ENCODE data around the gene CKS2.

Gene CKS2

DNA sequence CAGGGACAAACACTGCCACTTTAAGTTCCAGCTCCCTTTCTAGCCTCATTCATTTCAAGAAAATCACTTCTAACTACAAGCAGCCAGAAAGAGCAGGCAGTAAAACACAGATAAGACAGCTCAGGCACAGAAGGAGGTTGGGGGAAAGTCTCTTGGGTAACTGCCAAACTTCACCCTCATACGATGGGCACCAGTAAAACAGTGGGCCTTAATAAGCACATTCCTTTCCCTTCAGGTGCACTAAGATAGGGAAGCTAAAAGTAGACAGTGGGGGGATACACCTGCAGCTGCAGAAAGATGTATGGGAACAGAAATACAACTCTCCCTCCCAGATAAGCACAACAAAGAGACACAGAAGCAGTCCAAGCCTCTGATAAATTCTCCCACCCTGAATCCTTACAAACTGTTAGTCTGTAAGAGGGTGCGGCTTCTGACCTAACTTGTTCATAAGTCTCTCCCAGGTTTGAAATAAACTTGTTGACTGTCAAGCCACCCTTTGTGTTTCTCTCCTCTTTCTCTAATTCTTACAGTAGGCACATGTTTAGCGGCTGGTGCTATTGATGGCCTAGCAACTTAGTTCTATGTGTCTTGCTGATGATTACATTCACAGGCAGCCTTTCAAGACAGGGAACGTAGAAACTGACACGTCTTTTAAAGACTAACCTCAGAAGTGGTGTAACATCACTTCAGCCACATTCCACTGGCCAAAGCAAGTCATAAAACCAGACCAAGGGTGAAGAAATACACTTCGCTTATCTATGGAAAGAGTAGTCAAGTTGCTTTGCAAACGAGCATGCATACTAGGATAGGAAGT lies 6.8 kb upstream of the CKS2 start:
- no peak overlapping the region for H3K4me3 ChIP-seq (ENCODE audit: low read length)
- no peak for TF ChIP-seq ZNF274 (IDR thresholded peaks at IDR 0.05; ENCODE audit: low read depth, low read length)

DNA sequence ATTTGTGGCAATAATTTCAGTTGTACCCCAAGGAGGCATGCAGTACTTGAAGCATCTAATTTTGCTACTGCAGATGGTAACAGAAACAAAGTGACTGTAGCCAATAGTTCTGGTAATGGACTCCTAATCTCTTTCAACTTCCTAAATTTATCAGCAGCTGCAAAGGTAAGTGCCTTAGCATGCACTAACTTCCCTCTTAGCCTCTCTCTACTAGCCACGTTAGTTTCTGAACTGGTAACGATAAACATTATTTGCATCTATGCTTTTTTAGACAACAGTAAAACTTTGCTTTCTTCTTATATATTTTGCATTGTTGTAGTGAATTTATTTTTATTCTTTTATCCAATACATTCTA lies 6.2 kb upstream of the CKS2 start:
- no peak for TF ChIP-seq ZNF274 (IDR thresholded peaks at IDR 0.05; ENCODE audit: low read depth, low read length)
- no peak overlapping the region for H3K4me3 ChIP-seq (ENCODE audit: low read length)

DNA sequence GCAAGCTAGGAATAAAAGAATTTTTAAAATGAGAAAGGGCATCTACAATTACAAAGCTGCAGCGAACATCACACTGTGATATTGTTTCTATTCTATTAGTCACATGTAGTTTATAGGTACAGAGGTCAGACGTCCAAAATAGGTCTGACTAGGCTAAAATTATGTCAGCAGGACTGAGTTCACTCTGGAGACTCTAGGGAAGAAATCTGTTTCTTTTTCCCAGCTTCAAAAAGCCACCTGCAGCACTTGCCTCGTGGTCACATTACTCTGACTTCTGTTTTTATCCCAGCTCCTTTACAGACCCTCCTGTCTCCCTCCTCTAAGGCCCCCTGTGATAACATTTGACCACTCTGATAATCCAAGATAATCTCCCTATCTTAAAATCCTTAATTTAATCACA lies 5.1 kb upstream of the CKS2 start:
- TF ChIP-seq ZNF274 (IDR thresholded peaks at IDR 0.05; ENCODE audit: low read depth, low read length): no peak
- H3K4me3 ChIP-seq (ENCODE audit: low read length): no peak overlapping the region

DNA sequence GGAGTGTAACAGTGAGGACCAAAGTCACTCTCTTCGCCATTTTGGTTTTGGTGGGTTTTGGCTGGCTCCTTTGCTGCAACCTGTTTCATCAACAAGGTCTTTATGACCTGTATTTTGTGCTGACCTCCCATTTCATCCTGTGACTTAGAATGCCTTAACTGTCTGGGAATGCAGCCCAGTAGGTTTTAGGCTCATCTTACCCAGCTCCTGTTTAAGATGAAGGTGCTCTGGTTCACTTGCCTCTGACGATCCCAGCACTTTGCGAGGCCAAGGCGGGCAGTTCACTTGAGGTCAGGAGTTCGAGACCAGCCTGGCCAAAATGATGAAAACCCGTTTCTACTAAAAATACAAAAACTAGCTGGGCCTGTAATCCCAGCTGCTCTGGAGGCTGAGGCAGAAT lies 1.8 kb upstream of the CKS2 start:
- no peak overlapping the region; the same call in 1 of the 2 replicates for H3K4me3 ChIP-seq (ENCODE audit: low read length)
- no peak for TF ChIP-seq ZNF274 (IDR thresholded peaks at IDR 0.05; ENCODE audit: low read depth, low read length)

DNA sequence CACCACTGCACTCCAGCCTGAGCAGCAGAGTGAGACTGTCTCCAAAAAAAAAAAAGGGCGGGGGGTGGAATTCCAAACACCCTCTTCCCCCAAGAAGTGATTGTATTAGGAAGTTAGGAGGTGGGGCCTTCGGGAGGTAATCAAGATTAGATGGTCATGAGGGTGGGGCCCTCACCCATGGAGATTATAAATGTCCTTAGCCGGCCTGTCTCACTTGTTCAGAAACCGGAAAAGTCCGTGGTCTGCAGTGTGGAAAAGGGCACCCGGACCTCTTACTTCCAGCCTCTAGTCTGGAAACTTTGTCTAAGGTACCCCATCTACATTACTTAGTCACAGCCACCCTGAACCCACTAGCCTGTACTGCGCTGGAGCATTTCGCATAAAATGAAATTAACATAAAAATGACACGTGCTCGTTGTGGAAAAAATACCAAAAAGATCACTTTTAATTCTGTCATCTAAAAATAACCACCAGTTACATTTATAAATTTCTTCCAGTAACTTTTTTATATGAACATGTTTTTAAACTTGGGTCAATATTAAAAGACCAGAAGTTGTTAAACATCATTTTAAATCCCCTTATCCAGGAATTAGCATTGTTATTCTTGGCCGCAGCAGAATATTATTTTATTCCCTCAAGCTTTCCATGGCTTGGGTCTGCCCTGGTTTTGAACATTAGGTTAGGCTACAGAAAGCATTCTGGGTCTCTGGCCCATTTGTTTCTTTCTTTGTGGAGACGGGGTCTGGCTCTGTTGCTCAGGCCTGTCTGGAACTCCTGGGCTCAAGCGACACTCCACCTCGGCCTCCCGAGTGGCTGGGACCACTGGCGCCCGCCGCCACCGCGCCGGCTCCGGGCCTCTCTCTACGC lies 1.2 kb upstream of the CKS2 start:
- peak overlapping the region; percentile 97 for H3K4me3 ChIP-seq (ENCODE audit: low read length)
- TF ChIP-seq ZNF274 (IDR thresholded peaks at IDR 0.05; ENCODE audit: low read depth, low read length): no peak

DNA sequence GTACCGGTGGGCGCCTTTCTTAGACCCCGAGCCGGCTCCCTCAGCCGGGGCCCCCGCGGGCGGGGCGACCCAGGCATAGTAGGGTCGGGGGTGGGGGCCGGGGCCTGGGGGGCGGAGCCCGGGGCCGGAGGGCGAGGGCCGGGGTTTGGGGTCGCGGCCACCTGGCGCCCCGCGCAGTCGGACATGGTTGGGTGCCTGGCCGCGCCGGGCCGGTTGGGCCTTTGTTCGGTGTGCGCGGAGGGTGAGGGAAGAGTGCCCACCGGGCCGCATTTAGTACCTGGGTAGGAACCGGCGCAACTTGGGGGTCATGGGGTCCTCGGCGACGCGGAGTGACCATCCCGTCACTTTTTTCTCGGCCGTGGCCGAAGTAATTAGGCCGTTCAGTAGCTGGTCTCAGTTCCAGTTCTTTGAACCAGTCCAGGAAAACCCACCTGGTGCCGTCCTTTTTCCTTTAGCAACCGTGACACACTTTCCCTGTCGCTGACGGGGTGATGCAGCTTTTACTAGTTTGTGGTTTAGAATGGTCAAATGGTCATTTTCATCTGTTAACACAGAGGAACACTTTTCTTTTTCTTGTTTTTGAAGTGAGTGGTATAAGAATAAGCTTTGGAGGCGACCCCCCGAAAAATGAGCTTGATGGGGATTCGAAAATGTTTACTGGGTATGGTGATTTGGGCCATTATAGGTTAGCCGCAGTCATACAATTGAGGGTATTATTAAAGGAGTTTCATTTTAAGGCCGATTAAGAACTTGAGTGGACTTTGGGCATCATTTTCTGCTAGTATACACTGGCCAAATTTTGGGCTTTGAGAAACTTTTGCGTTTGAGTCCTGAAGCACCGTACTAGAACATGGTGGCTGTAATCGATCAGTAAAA lies 589 bp downstream of the CKS2 start:
- H3K4me3 ChIP-seq (ENCODE audit: low read length): peak overlapping the region; percentile 97
- no peak for TF ChIP-seq ZNF274 (IDR thresholded peaks at IDR 0.05; ENCODE audit: low read depth, low read length)

DNA sequence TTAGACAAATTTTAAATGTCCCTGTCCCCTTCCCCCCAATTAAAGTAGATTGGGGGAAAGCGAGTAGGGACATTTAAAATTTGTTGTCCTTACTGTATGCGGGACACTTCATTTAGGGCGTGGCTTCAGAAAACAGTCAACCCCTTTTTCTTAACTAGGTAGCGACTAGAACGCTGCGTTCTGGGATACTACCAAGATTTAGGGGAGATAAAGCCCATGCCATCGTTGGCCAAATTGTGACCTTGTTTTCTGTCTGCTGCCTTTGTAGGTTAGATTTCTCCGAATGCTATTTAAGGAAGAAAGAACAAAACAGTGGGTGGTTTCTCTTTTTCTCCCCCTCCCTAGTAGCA lies 1.2 kb downstream of the CKS2 start:
- peak overlapping the region; percentile 97 for H3K4me3 ChIP-seq (ENCODE audit: low read length)
- TF ChIP-seq ZNF274 (IDR thresholded peaks at IDR 0.05; ENCODE audit: low read depth, low read length): no peak

DNA sequence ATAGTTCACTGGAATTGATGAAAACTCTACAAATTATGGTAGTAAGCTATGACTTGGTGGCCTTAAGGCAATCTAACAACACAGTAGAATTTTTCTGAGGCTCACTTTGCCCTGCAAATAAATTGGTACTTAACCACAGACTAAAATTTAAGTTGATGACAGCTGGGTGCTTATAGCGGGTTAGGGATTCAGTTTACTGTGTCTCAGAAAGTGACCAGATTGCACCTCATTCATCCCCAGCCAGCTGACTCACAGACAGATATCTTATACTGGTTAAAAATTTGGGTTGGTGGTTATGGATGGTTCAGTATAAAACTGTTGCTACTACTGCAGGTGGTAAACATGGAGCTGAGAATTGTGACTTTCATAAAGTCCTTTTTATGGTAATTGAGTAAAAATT lies 2.8 kb downstream of the CKS2 start:
- peak overlapping the region; percentile 97 for H3K4me3 ChIP-seq (ENCODE audit: low read length)
- no peak for TF ChIP-seq ZNF274 (IDR thresholded peaks at IDR 0.05; ENCODE audit: low read depth, low read length)

DNA sequence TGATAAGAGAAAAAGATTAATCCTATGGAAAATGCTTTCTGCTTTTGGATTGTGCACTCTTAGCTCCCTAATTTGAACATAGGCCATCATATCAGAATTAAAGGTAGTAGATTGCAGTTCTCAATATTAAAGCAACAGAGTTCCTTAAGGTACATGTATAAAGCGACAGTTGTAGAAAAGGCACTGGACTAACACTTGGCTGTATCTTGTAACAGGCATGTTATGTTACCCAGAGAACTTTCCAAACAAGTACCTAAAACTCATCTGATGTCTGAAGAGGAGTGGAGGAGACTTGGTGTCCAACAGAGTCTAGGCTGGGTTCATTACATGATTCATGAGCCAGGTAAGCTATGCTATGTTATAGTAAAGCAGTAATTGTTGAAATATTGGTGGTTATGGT lies 4.0 kb downstream of the CKS2 start:
- no peak overlapping the region; the same call in 1 of the 2 replicates for H3K4me3 ChIP-seq (ENCODE audit: low read length)
- TF ChIP-seq ZNF274 (IDR thresholded peaks at IDR 0.05; ENCODE audit: low read depth, low read length): no peak

DNA sequence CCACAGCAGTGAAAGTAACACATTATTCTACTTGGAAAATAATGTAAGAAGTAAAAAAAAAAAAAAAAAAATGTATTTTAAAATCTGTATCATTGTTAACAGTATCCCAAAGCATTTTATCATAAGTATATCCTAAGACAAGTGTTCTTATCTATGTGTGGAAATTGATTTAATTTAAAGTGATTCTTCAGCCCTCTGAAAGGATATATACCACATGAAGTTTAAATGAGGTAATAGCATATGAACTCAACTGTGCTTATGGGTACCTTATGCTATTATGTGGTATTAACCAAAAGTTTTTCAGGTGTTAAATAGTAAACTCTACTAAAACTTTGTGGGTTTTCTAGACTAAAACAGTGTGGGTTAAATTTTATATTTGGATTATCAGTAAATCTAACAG lies 4.5 kb downstream of the CKS2 start:
- H3K4me3 ChIP-seq (ENCODE audit: low read length): no peak overlapping the region
- TF ChIP-seq ZNF274 (IDR thresholded peaks at IDR 0.05; ENCODE audit: low read depth, low read length): no peak

DNA sequence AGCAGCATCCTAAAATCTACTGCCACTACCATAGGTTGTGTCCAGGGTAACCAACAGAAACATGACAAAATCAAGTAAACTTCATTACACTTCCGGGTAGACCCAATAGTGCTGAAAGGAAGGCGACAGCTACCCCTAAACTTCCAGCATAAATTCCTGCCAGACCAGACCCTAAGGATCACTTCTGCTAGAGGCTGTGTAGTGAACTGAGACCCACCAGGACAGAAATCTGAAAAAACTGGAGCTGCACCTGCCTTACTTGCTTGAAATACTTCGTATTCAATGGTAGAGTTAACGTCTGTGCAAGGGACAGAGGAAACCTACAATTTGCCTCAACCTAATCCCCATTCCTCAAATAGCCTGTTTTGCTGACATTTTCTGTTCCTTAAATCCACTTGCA lies 6.3 kb downstream of the CKS2 start:
- no peak for TF ChIP-seq ZNF274 (IDR thresholded peaks at IDR 0.05; ENCODE audit: low read depth, low read length)
- peak overlapping the region; percentile 75 for H3K4me3 ChIP-seq (ENCODE audit: low read length)

DNA sequence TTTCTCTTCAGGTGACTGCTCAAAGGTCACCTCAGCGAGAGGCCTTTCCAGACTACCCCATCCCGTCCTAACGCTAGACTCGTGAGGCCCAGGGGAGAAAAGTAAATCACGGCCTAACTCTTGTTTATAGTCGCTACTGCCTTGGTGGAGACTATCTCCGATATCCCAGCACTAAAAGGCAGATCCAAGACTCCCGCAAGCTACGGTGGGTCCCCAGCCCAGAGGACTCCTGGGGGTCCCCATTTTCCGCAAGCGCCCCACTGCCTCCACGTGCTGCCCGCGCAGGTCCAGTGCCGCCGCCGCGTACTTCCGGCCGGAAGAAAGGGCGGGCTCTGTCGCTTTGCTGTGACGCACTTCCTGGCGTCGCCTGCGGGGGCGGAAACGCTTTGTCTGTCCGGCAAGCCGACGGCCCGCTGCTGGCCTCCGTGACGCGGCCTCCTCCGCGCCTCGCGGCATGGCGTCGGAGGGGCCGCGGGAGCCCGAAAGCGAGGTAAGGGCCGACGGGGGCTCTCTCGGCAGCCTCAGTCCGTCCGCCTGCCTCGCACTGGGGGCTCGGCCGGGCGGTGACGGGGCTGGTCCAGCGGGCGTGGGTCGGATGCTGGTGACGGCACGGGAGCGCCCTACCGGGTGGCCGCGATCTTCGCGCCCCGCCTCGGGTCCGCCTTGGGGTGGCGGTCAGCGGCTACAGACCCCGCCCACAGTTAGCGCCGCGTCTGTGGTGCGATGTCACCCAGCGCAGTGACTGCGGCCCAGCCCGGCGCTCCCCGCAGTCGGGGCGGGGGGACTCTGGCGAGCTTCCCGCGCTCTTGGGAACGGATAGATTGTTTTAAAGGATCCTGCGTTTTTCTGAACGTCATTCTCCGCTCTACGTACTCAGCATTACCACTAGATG lies 7.4 kb downstream of the CKS2 start, which contains the start of gene SECISBP2:
SECISBP2 (plus strand) TSS at position 378 of the 892 bp plus-strand sequence; CDS start at position 455, 77 bp downstream.
- TF ChIP-seq ZNF274 (IDR thresholded peaks at IDR 0.05; ENCODE audit: low read depth, low read length): no peak
- H3K4me3 ChIP-seq (ENCODE audit: low read length): peak within 1 kb of the TSS; percentile 75
